NCI-H526 treated with DMSO at 0.1 percent for 48 hours (cell line): ENCODE results near the gene NEK11.
"Not testable (repeated sequence)": the region's sequence is repeated elsewhere in the genome, so short reads cannot be mapped to it uniquely, and the experiment has no call there.

Experiments
- DNase-seq: peaks from one replicate; lab custom pipeline; 2025; lab: John Stamatoyannopoulos, UW

The NEK11 gene

GRCh38 chr3:131306242-131306641, 279.6 kb downstream of the NEK11 start:
- no peak for DNase-seq

- no peak for DNase-seq
These were observed 287.6 kb downstream of the NEK11 start for GRCh38 chr3:131314318-131314717.

DNA sequence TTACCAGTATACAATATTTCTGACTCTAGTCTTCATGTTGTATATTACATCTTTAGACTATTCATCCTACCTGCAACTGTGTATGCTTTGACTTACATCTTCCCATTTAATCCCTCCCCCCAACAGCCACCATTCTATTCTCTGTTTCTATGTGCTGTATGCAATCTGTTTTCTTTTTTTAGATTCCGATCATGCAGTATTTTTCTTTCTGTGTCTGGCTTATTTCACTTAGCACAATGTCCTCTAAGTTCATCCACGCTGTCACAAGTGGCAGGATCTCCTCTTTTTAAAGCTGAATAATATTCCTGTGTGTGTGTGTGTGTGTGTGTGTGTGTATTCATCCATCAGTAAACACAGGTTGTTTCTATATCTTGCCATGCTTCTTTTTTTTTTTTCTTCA, 288.5 kb downstream of the NEK11 start:
- no peak for DNase-seq

DNA sequence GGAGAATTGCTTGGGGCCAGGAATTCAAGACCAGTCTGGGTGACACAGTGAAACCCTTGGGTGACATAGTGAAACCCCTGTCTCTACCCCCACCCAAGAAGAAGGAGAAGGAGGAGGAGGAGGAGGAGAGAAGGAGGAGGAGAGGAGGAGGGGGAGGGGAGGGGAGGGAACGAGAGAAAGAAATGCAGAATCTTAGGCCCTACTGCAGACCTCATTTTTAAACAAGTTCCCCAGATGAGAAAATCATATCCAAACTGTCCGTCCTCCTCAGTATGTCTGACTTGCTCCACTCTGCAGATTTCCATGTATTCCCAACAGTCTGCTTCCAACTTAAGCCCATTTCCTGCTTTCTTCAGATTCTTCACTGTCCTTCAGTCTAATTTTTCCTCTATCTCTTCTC, 291.0 kb downstream of the NEK11 start:
- DNase-seq: no peak

DNA sequence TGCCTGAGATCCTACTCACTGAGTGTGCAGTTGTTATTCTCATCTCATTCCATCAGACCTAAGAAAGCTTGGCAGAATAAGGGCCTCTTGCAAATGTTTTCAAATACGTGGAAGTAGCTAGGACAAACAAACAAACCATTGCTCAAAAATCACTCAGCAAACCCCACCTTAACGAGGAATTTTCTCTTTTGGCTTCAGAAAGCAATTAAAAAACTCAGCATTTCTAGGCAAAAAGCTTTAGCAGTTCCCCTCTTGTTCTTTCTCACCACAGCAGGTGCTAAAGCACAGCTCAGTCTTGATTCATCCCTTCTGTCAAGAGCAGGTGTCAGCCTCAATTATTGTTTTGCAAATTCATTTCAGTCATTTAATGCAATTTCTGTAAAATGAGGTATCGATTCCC, 296.3 kb downstream of the NEK11 start:
- DNase-seq: no peak

DNA sequence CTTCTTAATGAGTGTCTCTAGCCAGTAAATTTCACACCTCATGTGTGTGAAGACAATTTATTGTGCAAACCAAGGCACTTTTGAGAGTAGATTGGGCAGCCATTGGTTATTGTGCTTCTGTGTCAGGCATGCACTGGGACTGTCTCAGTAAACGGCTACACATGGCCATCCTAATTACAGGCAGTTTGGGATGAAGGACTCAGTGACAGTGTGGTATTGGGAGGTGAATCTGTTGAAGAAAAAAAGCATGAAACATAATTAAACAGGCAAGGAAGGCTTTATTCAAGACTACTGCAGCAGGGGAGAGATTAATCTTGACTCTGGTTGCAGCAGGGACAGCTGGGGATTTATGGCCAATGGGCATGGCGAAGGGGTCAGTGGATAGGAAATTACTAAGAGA, 297.1 kb downstream of the NEK11 start:
- no peak for DNase-seq

GRCh38 chr3:131324923-131325322, 298.2 kb downstream of the NEK11 start:
- DNase-seq: no peak

- no peak for DNase-seq
These were observed 299.6 kb downstream of the NEK11 start for GRCh38 chr3:131326307-131326706.

DNA sequence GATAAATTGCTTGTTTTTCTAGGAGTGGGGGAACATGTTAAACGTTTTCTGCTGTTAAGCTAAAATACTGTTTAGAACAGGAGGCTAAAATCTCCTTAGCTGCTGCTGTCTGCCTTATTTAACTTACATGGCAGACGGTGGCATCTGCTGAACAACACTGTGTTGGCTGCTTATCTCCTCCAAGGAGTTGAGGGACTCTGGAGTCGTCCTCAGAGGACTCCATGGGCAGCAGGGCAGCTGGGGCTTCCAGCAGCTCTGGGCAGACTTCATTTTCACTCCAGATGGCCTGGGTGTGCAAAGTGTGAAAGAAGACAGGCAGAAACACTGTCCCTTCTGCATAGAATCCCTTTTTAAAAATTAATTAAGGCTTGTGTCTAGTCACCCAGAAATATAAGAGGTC, 302.0 kb downstream of the NEK11 start:
- no peak for DNase-seq

GRCh38 chr3:131329774-131330173, 303.1 kb downstream of the NEK11 start:
- DNase-seq: no peak

DNA sequence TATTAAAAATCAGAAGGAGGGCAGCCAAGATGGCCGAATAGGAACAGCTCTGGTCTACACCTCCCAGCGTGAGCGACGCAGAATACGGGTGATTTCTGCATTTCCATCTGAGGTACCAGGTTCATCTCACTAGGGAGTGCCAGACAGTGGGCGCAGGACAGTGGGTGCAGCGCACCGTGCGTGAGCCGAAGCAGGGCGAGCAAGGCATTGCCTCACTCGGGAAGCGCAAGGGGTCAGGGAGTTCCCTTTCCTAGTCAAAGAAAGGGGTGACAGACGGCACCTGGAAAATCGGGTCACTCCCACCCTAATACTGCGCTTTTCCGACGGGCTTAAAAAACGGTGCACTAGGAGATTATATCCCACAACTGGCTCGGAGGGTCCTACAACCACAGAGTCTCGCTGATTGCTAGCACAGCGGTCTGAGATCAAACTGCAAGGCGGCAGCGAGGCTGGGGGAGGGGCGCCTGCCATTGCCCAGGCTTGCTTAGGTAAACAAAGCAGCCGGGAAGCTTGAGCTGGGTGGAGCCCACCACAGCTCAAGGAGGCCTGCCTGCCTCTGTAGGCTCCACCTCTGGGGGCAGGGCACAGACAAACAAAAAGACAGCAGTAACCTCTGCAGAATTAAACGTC, 304.9 kb downstream of the NEK11 start:
- DNase-seq: not testable (repeated sequence)

DNA sequence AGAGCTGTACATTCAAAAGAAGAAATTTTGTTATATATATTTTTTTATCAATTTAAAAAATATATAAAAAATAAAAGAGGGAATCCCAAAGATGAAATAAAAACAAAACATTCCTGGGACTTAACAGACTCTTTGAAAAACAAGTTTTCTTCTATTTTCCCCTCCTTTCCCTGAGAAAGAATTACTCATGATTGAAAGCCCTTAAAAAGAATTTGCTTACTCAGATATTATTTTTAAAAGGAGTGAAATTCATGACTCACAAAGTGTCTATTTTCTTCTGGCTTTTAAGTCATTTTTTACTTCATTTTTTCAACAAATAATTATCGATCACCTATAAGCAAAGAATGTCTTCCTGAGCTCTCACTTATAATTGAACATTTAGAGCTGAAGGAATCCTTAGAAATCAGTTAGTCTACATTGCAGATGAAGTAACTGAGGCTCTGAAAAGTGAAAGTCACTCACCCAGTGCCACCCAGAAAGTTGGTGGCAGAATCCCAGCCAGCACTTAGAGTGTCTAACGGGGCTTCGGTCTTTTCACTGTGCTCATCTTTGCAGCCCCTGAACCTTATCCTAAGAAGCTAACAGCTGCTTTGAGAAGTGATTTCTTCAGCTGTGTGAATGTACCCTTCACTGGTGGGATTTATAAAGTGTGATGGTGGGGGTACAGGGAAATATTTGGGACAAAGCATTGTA, 312.4 kb downstream of the NEK11 start:
- no peak for DNase-seq

DNA sequence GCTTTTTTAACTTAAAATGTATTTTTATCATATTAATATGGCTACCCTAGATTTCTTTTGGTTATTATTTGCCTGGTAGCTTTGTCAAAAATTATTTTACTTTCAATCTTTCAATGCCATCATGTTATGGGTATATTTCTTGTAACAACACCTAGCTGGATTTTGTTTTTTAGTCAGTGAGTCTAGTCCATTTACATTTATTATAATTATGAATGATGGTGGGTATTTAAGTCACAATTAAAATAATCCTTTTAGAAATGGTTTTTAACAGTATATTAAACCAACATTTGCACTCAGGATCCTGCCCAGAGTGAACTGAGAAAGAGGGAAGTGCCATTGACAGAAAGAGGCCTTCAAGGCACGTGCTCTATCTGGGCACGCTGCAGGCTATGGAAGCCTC, 315.1 kb downstream of the NEK11 start:
- no peak for DNase-seq

- DNase-seq: no peak
These were observed 322.2 kb downstream of the NEK11 start for GRCh38 chr3:131348911-131349310.

- DNase-seq: no peak
These were observed 322.8 kb downstream of the NEK11 start for GRCh38 chr3:131349454-131349853.

- DNase-seq: no peak
These were observed 323.3 kb downstream of the NEK11 start for GRCh38 chr3:131349946-131350347.

DNA sequence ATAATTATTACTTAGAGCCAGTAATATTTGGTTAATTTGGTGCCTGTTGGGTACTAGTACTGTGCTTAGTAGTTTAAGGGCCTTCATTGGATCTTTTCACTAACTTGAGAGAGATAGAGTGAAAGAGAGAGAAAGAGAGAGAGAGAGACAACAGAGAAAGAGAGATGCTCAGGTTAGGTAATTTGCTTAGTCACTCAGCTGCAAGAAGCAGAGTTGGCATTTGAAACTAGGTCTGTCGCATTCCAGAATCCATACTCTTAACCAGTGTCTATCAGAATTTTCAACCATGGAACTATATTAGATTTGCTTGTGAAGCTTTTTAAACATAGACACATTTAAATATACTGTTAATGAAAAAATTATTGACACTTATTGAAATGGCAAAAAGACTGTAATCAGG, 323.8 kb downstream of the NEK11 start:
- DNase-seq: no peak

DNA sequence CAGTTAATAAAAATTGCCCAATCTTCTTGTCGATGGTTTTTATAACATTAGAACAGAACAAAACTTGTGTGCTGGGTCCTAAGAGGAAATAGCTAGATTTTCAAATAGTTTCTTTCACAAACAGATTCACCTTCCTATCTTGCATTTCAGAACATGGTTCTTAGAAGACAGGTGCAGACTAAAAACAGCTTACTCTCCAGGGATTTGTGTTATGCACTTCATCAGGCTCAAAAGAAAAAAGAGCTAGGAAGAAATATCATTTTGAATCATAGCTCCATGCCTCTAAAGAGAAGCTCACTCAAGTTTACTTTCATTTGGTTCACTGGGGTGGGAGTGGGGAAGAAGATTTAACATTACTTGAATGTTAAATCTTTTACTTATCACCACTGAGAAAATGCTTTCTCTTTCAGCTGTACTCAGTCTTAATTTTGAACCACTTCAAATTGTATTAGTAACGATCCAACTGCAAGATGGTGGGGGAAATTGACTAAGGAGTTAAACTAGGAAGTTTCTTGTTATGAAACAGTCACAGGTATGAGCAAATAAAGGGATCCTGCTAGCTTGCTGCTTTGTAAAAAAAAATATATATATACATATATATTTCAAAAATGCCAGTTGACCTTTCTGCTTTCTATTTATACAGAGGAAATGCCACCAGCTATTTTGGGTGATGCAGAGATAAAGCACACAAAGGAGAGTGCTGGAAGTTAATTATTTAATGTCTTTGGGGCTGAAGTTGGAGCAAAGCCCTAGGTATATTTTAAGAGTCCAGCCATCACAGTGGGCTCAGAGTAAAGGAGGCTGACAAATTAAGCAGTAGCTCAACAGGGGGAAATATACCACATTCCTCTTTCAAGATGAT, 326.6 kb downstream of the NEK11 start:
- DNase-seq: no peak

DNA sequence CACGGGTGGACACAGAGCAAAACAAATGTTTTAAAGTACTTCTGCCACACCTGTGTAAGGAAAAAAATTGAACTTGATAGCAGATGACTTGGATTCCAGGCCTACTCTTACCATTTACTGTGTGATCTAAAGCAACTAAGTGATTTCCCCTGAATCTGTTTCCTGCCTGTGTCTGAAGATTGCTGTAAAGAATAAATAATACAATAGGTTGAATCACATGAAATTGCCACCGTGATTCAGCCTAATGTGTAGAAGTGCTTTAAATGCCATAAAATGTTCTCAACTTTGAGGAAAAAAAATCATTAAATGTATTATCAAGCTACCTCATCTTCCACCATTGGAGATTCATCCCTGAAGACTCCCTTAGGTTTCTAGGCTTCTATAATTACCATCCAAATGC, 327.3 kb downstream of the NEK11 start:
- no peak for DNase-seq

DNA sequence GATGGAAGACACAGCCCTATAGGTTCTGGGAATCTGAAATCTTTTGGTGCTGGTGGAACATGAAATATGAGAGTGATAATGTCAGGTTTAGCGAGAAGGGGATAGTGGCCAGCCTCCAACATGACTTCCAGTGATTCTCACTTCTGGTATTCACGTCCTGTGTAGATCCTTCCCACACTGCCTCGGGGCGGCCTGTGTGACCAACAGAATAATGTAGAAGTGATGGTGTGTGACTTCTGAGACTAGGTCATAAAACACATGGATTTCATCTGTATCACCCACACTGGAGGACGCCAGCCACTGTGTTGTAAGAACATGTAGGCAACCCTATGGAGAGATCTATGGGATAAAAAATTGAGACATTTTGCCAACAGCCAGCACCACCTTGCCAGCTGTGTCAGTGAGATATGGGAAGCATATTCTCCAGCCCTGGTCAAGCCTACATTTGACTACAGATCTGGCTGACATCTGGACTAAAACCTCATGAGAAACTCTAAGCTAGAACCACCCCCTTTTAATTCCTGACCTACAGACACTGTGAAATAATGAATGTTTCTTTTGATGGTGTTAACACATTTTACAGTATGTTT, 329.4 kb downstream of the NEK11 start:
- no peak for DNase-seq

GRCh38 chr3:131357275-131357674, 330.6 kb downstream of the NEK11 start:
- DNase-seq: no peak

GRCh38 chr3:131360191-131360755, 333.6 kb downstream of the NEK11 start:
- no peak for DNase-seq
